K562 (cell line): ENCODE data around the gene SOX21. TPM values are rescaled to one million over a fixed set of nuclear protein-coding genes. Genes with fewer than 3 reads are reported as not detected.

Experiments
- ATAC-seq: fragments of 200-7000 bp; cut with Tn5 transposase; 3 replicates; pipeline ENCODE4 v1.9.1; 2020; ENCODE audit warnings: moderate library complexity
- BruUV-seq: library from RNA; stranded (reverse); fragments of 400-500 nt; replicated peaks from 2 replicates; lab custom pipeline; 2021; lab: Mats Ljungman, UMichigan
- CTCF ChIA-PET: fragments of 300-600 bp; formaldehyde crosslinking; extraction: SDS; loops from one replicate; lab custom pipeline; 2021; ENCODE audit warnings: low intra/inter-chr PET ratio; lab: Yijun Ruan, JAX
- POLR2A ChIA-PET: fragments of 300-600, 350-650 bp; sonication (Branson Sonifier 250); formaldehyde crosslinking; extraction: SDS; loops from one replicate; lab custom pipeline; 2021; ENCODE audit warnings: antibody characterized with exemption, inconsistent platforms; lab: Yijun Ruan, JAX
- DNase-seq, 4 experiments: peaks; one replicate each; pipeline versions ENCODE4 v3.0.0 to v3.0.0-alpha.2; 2011 to 2018; ENCODE audit warnings: low spot score in 3 of 4, mixed read lengths in 3 of 4; ENCODE audit errors: extremely low read depth in 1 of 4
- FAIRE-seq: peaks from 2 replicates; lab custom pipeline; 2011; peaks lifted over from hg19 to GRCh38; lab: Jason Lieb, UNC
- H2AFZ ChIP-seq: 2 replicates; pipeline ENCODE4 v1.6.0; 2011; ENCODE audit warnings: low read depth, low read length, control low read depth, inconsistent platforms
- H3K27ac ChIP-seq: fragments of 200-600 bp; 3 replicates; pipeline ENCODE4 v1.8.0; 2011; ENCODE audit warnings: low read depth, mild to moderate bottlenecking, control low read depth, inconsistent platforms, low read length, moderate library complexity, mixed read lengths; ENCODE audit errors: extremely low read depth
- H3K27me3 ChIP-seq, 2 experiments: fragments of 300-600 bp in 1 of 2; 2 replicates in 1 of 2; 3 replicates in 1 of 2; pipeline versions ENCODE4 v1.6.0 to v1.8.0; 2011; ENCODE audit warnings: inconsistent platforms in 2 of 2, low read length in 2 of 2, mild to moderate bottlenecking in 1 of 2, mixed read lengths in 1 of 2, moderate library complexity in 1 of 2; ENCODE audit not compliant: control insufficient read depth in 2 of 2, insufficient read depth in 2 of 2
- H3K36me3 ChIP-seq: fragments of 300-600 bp; 3 replicates; pipeline ENCODE4 v1.8.0; 2011; ENCODE audit warnings: mild to moderate bottlenecking, low read length, inconsistent platforms; ENCODE audit not compliant: control insufficient read depth, insufficient read depth
- H3K4me1 ChIP-seq, 2 experiments: fragments of 200-600 bp in 1 of 2; replicated peaks in 1 of 2; 2 replicates in 1 of 2; 3 replicates in 1 of 2; pipeline versions ENCODE4 v1.5.1 to v1.8.0; 2011; ENCODE audit warnings: inconsistent platforms in 2 of 2, low read length in 2 of 2, mild to moderate bottlenecking in 1 of 2, mixed read lengths in 1 of 2, moderate library complexity in 1 of 2; ENCODE audit not compliant: control insufficient read depth in 2 of 2, insufficient read depth in 2 of 2
- H3K4me2 ChIP-seq: 2 replicates; pipeline ENCODE4 v1.6.1; 2011; ENCODE audit warnings: low read length, control low read depth, inconsistent platforms, mixed read lengths; ENCODE audit not compliant: insufficient read depth
- H3K4me3 ChIP-seq: fragments of 200-600 bp; sonication (generic), shearing (Covaris generic); 2 replicates; pipeline ENCODE4 v1.5.1; 2016; ENCODE audit warnings: control low read depth, inconsistent platforms
- H3K79me2 ChIP-seq: fragments of 200-600 bp; 3 replicates; pipeline ENCODE4 v1.8.0; 2011; ENCODE audit warnings: low read length, inconsistent platforms; ENCODE audit not compliant: control insufficient read depth, insufficient read depth
- H3K9ac ChIP-seq, 2 experiments: 2 replicates each; pipeline versions ENCODE4 v1.6.0 to v1.6.1; 2011; ENCODE audit warnings: low read depth in 2 of 2, low read length in 2 of 2, control low read depth in 1 of 2, inconsistent platforms in 1 of 2, mild to moderate bottlenecking in 1 of 2, mixed read lengths in 1 of 2; ENCODE audit not compliant: insufficient read depth in 1 of 2
- H3K9me1 ChIP-seq: one replicate; pipeline ENCODE4 v1.6.0; 2011; ENCODE audit warnings: inconsistent platforms, mild to moderate bottlenecking, low read length, moderate library complexity; ENCODE audit not compliant: control insufficient read depth, insufficient read depth
- H3K9me3 ChIP-seq: replicated peaks from 2 replicates; pipeline ENCODE4 v1.5.1; 2011; ENCODE audit warnings: low read depth, low read length, inconsistent platforms; ENCODE audit not compliant: control insufficient read depth, insufficient read depth
- H4K20me1 ChIP-seq: replicated peaks from 2 replicates; pipeline ENCODE4 v1.6.1; 2011; ENCODE audit warnings: low read length, inconsistent platforms, mixed read lengths; ENCODE audit not compliant: control insufficient read depth, insufficient read depth
- ARID3B ChIP-seq: fragments of 250-450 bp; sonication (Bioruptor Pico); IDR thresholded peaks from 2 replicates; pipeline ENCODE4 v1.4.0; 2020; ENCODE audit warnings: borderline replicate concordance
- IRF9 ChIP-seq: fragments of 450-650 bp; IDR thresholded peaks from 2 replicates; pipeline ENCODE4 v1.6.1; 2016; ENCODE audit warnings: missing biosample characterization, missing genetic modification characterization
- MTA2 ChIP-seq: fragments of 450-650 bp; IDR thresholded peaks from 2 replicates; pipeline ENCODE4 v1.6.1; 2016; ENCODE audit warnings: low read depth
- PHF8 ChIP-seq: fragments of 200-600 bp; sonication (generic); IDR thresholded peaks from 2 replicates; pipeline ENCODE4 v1.6.1; 2012; ENCODE audit warnings: mixed run types, mild to moderate bottlenecking, inconsistent platforms, low read length, moderate library complexity, borderline replicate concordance
- SP2 ChIP-seq: IDR thresholded peaks from 2 replicates; pipeline ENCODE4 v1.6.1; 2011; ENCODE audit warnings: mild to moderate bottlenecking, low read depth, low read length, moderate library complexity; ENCODE audit not compliant: poor library complexity, severe bottlenecking; ENCODE audit errors: extremely low read depth
- TAF1 ChIP-seq: IDR thresholded peaks from 2 replicates; pipeline ENCODE4 v1.6.1; 2011; ENCODE audit warnings: mild to moderate bottlenecking, low read length, moderate library complexity; ENCODE audit not compliant: insufficient read depth, control insufficient read depth, severe bottlenecking; ENCODE audit errors: extremely low read depth
- ZBTB12 ChIP-seq: fragments of 250-450 bp; sonication (Bioruptor Pico); IDR thresholded peaks from 2 replicates; pipeline ENCODE4 v1.4.0; 2020
- ZBTB9 ChIP-seq: fragments of 450-650 bp; formaldehyde crosslinking; IDR thresholded peaks from 2 replicates; pipeline ENCODE4 v1.4.0; 2020; ENCODE audit warnings: mild to moderate bottlenecking, moderate library complexity
- ZNF639 ChIP-seq, 2 experiments: fragments of 200-800 bp in 1 of 2; sonication (Bioruptor generic) in 1 of 2; sonication (generic) in 1 of 2; formaldehyde crosslinking in 1 of 2; IDR thresholded peaks in 1 of 2; conservative IDR thresholded peaks in 1 of 2; 2 replicates each; pipeline versions ENCODE4 v1.5.0 to v1.6.1; 2016 to 2020; ENCODE audit warnings: missing compliant biosample characterization in 1 of 2, missing genetic modification characterization in 1 of 2, missing genetic modification reagents in 1 of 2
- WGBS: fragments of 100-300 bp; shearing (Covaris generic); methylation state at CpG from one replicate; pipeline ENCODE4 v1.1.6; 2016; ENCODE audit warnings: low coverage, mixed read lengths; ENCODE audit not compliant: insufficient coverage; ENCODE audit errors: missing lambda C conversion rate; 5-methylcytosine and 5-hydroxymethylcytosine counted together
- in situ Hi-C: fragments of 300-500 bp; cut with MboI; formaldehyde crosslinking; loops from 4 replicates; pipeline ENCODE4 v1.15.0; 2018; ENCODE audit warnings: inconsistent platforms, mixed read lengths
- intact Hi-C: fragments of 100-400 bp; cut with micrococcal nuclease; formaldehyde crosslinking; loops from 2 replicates; pipeline ENCODE4 v1.14.2; 2022
- polyA plus RNA-seq, 8 experiments: library from polyadenylated mRNA; depleted of rRNA in 4 of 8; stranded (reverse) in 5 of 8; unstranded in 3 of 8; fragments of >200 nt; fragmentation: Nextera tagmentation in 2 of 8; fragmentation: Illumina TruSeq in 1 of 8; extraction: Ambion mirVana in 2 of 8; extraction: Trizol in 1 of 8; gene quantifications; 2 replicates each; pipeline versions ENCODE4 v1.2.1 to v1.2.3, GENCODE V29; 2011 to 2014; ENCODE audit warnings: inconsistent platforms in 1 of 8, missing spikeins in 1 of 8
- total RNA-seq, 7 experiments: library from RNA; depleted of rRNA in 6 of 7; stranded (reverse); fragments of >200 nt in 6 of 7; fragmentation: Illumina TruSeq in 2 of 7; extraction: Trizol in 2 of 7; gene quantifications; 2 replicates each; pipeline versions ENCODE4 v1.2.1 to v1.2.3, GENCODE V29; 2011 to 2021; ENCODE audit warnings: low replicate concordance in 1 of 7

SOX21 gene
- total and polyA plus RNA-seq, 9 of the 15 experiments (the other 6 are each of a cell fraction or from before 2014, with no cell fraction given): 0.07 TPM; not detected in 8

- ATAC-seq (no peak), DNase-seq (no peak), FAIRE-seq (no peak)
- Histone ChIP-seq H4K20me1 (no peaks in the 10 kb centered on the region), H3K4me3 (no peak overlapping the region), H3K27me3 (peaks cover 27 to 48% of the 10 kb centered on the region in 2 experiments; a peak in 4 of 5 replicates), H3K4me2 (no peak overlapping the region), H3K27ac (no peak overlapping the region), H3K36me3 (no peaks in the 10 kb centered on the region), H2AFZ (no peak overlapping the region), H3K79me2 (no peaks in the 10 kb centered on the region), H3K9me3 (no peaks in the 10 kb centered on the region), H3K4me1 (peaks cover 2 to 12% of the 10 kb centered on the region in 2 experiments; a peak in 2 of 5 replicates), H3K9me1 (no peaks in the 10 kb centered on the region), H3K9ac (no peak overlapping the region)
- intact Hi-C loops (loop anchor here (5.0 kb wide), 1 partner anchor 42 kb away; no protein-coding TSS in a partner anchor), in situ Hi-C loops (no loop called here)
- ChIA-PET CTCF (no interaction called here), POLR2A (no interaction called here)
- no TSS peak for BruUV-seq
- TF ChIP-seq ZNF639 (CRISPR knock-in tag; conservative IDR thresholded peaks at IDR 0.05 in 1 of 2, IDR thresholded peaks at IDR 0.05 in 1 of 2) (no peak), ARID3B (CRISPR knock-in tag) (no peak), MTA2 (no peak), IRF9 (no peak), PHF8 (no peak), ZBTB12 (no peak), SP2 (no peak), TAF1 (no peak), ZBTB9 (CRISPR knock-in tag) (no peak)
- 51% methylated on average over 15 of the region's 24 CpGs for WGBS
Observed at GRCh38 chr13:94704377-94705080, 7.8 kb downstream of the SOX21 start.
